Stomach (tissue), 9 donors: ENCODE measurements around the gene RAP2B. TPM values are rescaled to one million over a fixed set of nuclear protein-coding genes. Genes with fewer than 3 reads are reported as not detected.

ENCODE experiments used
- DNase-seq, 2 donors: peaks; one replicate each; pipeline versions ENCODE4 v3.0.0 to v3.0.0-alpha.2; 2013 to 2019
- H3K27ac ChIP-seq, 5 donors: fragments of 200-600 bp in 4 of 5; sonication (generic) in 4 of 5; one replicate each; pipeline ENCODE4 v1.5.1; 2013 to 2019; ENCODE audit warnings: mild to moderate bottlenecking in 1 of 5, moderate library complexity in 1 of 5
- H3K27me3 ChIP-seq, 3 donors: fragments of 200-600 bp; sonication (generic); one replicate each; pipeline ENCODE4 v1.5.1; 2017 to 2019; ENCODE audit warnings: mixed run types in 1 of 3
- H3K36me3 ChIP-seq, 4 donors: fragments of 200-600 bp; sonication (generic); 1 replicate in 3 of 4; 2 replicates in 1 of 4; pipeline ENCODE4 v1.5.1; 2016 to 2019
- H3K4me1 ChIP-seq, 4 donors: fragments of 200-600 bp; sonication (generic); one replicate each; pipeline ENCODE4 v1.5.1; 2016 to 2019
- H3K4me3 ChIP-seq, 4 donors: fragments of 200-600 bp; sonication (generic) in 3 of 4; one replicate each; pipeline ENCODE4 v1.5.1; 2016 to 2019; ENCODE audit warnings: mild to moderate bottlenecking in 1 of 4
- H3K9me3 ChIP-seq, 4 donors: fragments of 200-600 bp; sonication (generic); one replicate each; pipeline ENCODE4 v1.5.1; 2016 to 2019
- EP300 ChIP-seq: sonication (generic); formaldehyde crosslinking; IDR thresholded peaks from one replicate; pipeline ENCODE4 v1.6.1; 2017; ENCODE audit warnings: antibody characterized with exemption
- POLR2A ChIP-seq, 4 donors: fragments of 450-650 bp; IDR thresholded peaks; one replicate each; pipeline ENCODE4 v1.6.1; 2016; ENCODE audit warnings: antibody characterized with exemption in 4 of 4, control low read depth in 2 of 4, mild to moderate bottlenecking in 1 of 4, moderate library complexity in 1 of 4
- POLR2AphosphoS5 ChIP-seq, 3 donors: sonication (generic); formaldehyde crosslinking; IDR thresholded peaks; one replicate each; pipeline ENCODE4 v1.6.1; 2016; ENCODE audit warnings: antibody characterized with exemption in 3 of 3
- WGBS, 5 donors: extraction: QIAGEN DNeasy Blood & Tissue Kit in 3 of 5; methylation state at CpG; one replicate each; pipeline versions ENCODE4 v1.1.5 to v1.1.7; 2013 to 2018; 5-methylcytosine and 5-hydroxymethylcytosine counted together
- intact Hi-C: fragments of 100-400 bp; cut with DNase I; formaldehyde crosslinking; loops from one replicate; pipeline ENCODE4 v1.15.1; 2023; ENCODE audit warnings: low total_unique reads
- polyA plus RNA-seq, 3 donors: library from polyadenylated mRNA; stranded (reverse); fragments of 200-250 nt; gene quantifications; one replicate each; pipeline ENCODE4 v1.2.3, GENCODE V29; 2013
- total RNA-seq, 5 donors: library from RNA; depleted of rRNA; stranded (reverse); fragments of >200 nt; gene quantifications; one replicate each; pipeline versions ENCODE4 v1.1.0 to v1.2.3, GENCODE V29; 2014 to 2016
- TF ChIP-seq, protein P1 (sequence below), 7 experiments: fragments of 450-650 bp in 4 of 7; fragments of 200-600 bp in 3 of 7; sonication (generic) in 3 of 7; IDR thresholded peaks; one replicate each; pipeline ENCODE4 v1.5.1; 2016 to 2019; ENCODE audit warnings: antibody characterized with exemption in 7 of 7, control low read depth in 2 of 7, mild to moderate bottlenecking in 1 of 7
- donor health status: healthy with polysubstance abuse.
- donor health status: Bipolar disorder and iron deficiency.
- donor health status: healthy.

Gene RAP2B
- total and polyA plus RNA-seq, 8 donors: 1.2 to 30.7 (median 11.0) TPM

DNA sequence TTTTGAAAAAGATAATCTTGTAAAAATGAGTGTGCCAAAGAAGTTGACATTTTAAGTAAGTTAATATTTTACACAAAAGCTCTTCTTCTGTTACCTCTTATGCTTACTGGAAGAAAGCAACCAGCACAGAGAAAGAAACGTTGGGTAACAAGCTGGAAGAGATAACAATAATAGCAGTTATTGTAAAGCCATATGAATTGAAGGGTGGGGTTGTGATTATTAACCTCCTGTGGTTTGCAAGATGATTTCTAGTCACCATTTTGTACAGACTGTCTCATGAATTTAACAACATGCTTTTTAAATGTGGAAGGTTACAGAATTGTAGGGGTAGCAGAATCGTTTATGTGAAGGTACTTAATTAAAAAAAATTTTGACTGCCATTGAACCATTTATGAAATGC is 9.2 kb downstream of the RAP2B start:
- H3K27me3 ChIP-seq: no peaks in the 10 kb centered on the region
- peaks cover 0 to 9% (median 6%) of the 10 kb centered on the region in 4 donors for H3K36me3 ChIP-seq
- no peak for TF ChIP-seq POLR2A (IDR thresholded peaks at IDR 0.05)
- no peak for TF ChIP-seq POLR2AphosphoS5 (IDR thresholded peaks at IDR 0.05)
- TF ChIP-seq EP300: no peak
- TF ChIP-seq, protein P1, sequence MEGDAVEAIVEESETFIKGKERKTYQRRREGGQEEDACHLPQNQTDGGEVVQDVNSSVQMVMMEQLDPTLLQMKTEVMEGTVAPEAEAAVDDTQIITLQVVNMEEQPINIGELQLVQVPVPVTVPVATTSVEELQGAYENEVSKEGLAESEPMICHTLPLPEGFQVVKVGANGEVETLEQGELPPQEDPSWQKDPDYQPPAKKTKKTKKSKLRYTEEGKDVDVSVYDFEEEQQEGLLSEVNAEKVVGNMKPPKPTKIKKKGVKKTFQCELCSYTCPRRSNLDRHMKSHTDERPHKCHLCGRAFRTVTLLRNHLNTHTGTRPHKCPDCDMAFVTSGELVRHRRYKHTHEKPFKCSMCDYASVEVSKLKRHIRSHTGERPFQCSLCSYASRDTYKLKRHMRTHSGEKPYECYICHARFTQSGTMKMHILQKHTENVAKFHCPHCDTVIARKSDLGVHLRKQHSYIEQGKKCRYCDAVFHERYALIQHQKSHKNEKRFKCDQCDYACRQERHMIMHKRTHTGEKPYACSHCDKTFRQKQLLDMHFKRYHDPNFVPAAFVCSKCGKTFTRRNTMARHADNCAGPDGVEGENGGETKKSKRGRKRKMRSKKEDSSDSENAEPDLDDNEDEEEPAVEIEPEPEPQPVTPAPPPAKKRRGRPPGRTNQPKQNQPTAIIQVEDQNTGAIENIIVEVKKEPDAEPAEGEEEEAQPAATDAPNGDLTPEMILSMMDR (IDR thresholded peaks at IDR 0.05): no peak
- peaks cover 0 to 38% (median 7%) of the 10 kb centered on the region in 4 donors for H3K4me1 ChIP-seq
- no peak overlapping the region for H3K4me3 ChIP-seq
- H3K9me3 ChIP-seq: no peaks in the 10 kb centered on the region
- intact Hi-C loops: no loop called here
- H3K27ac ChIP-seq: no peak overlapping the region
- 48 to 60% (median 55%) methylated on average over 2 of the region's 2 CpGs for WGBS, 5 donors
- DNase-seq: no peak

DNA sequence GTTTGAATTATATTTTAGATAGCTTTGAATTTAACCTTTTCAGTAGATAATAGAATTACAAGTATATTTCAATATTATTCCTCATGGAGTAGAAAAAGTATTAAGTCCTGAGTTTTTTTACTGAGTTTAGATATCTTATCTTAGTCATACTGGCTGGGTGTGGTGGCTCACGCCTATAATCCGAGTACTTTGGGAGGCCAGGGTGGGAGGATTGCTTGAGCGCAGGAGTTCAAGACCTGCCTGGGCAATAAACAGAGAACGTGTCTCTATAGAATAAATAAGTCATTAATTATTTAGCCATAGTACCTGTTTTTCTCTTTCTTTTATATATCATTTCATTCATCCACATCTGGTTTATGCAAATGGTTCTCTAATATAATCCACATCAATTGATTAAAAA is 9.9 kb downstream of the RAP2B start:
- Histone ChIP-seq H3K27ac (no peak overlapping the region), H3K27me3 (no peaks in the 10 kb centered on the region), H3K9me3 (no peaks in the 10 kb centered on the region), H3K4me1 (peaks cover 0 to 31% (median 3%) of the 10 kb centered on the region in 4 donors), H3K36me3 (peaks cover 0 to 9% (median 6%) of the 10 kb centered on the region in 4 donors), H3K4me3 (no peak overlapping the region)
- intact Hi-C loops: no loop called here
- no peak for DNase-seq
- 54 to 74% (median 64%) methylated on average over 4 of the region's 4 CpGs for WGBS, 5 donors
- TF ChIP-seq POLR2AphosphoS5 (IDR thresholded peaks at IDR 0.05): no peak
- TF ChIP-seq, protein P1 (IDR thresholded peaks at IDR 0.05): no peak
- TF ChIP-seq EP300: no peak

DNA sequence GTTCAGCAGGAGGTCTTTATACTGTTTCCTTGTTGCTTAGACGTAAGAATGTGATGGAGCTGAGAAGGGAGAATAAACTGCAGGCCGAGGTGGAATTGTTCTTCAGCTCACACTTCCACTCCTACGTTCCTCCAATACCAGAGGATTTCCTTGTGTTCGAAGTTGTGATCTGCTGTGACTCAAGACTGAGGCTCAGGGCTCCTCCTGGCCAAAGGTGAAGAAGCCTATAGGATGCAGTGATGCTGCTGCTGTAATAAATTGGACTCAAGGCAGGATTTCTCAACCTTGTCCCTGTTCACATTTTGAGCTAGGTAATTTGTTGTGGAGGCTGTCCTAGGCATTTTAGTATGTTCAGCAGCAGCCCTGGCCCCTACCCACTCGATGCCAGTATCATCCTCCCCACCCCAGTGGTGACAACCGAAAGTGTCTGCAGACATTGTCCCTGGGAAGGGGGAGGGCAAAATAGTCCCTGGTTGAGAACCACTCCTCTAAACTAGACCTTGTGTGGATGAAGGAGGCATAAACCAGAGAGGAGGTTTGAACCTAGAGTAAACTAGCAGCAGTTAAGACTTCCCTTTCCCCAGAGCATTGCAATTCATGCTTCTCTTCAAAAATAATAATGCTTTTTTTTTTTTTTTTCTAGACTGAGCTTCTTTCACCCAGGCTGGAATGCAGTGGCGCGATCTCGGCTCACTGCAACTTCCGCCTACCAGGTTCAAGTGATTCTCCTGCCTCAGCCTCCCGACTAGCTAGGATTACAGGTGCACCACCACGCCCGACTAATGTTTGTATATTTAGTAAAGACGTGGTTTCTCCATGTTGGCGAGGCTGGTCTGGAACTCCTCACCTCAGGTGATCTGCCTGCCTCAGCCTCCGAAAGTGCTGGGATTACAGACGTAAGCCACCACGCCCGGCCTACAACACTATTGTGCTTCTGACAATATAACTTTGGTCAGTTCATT is 11.1 kb downstream of the RAP2B start:
- DNase-seq: no peak
- intact Hi-C loops: no loop called here
- TF ChIP-seq POLR2AphosphoS5 (IDR thresholded peaks at IDR 0.05) (no peak), POLR2A (IDR thresholded peaks at IDR 0.05) (no peak), EP300 (no peak)
- TF ChIP-seq, protein P1 (IDR thresholded peaks at IDR 0.05): no peak
- Histone ChIP-seq H3K4me3 (no peak overlapping the region), H3K36me3 (peaks cover 0 to 16% (median 6%) of the 10 kb centered on the region in 4 donors), H3K27ac (no peak overlapping the region), H3K4me1 (peaks cover 0 to 19% (median 0%) of the 10 kb centered on the region in 4 donors), H3K9me3 (no peaks in the 10 kb centered on the region), H3K27me3 (no peaks in the 10 kb centered on the region)
- 88 to 92% (median 90%) methylated on average over 19 of the region's 19 CpGs for WGBS, 5 donors

DNA sequence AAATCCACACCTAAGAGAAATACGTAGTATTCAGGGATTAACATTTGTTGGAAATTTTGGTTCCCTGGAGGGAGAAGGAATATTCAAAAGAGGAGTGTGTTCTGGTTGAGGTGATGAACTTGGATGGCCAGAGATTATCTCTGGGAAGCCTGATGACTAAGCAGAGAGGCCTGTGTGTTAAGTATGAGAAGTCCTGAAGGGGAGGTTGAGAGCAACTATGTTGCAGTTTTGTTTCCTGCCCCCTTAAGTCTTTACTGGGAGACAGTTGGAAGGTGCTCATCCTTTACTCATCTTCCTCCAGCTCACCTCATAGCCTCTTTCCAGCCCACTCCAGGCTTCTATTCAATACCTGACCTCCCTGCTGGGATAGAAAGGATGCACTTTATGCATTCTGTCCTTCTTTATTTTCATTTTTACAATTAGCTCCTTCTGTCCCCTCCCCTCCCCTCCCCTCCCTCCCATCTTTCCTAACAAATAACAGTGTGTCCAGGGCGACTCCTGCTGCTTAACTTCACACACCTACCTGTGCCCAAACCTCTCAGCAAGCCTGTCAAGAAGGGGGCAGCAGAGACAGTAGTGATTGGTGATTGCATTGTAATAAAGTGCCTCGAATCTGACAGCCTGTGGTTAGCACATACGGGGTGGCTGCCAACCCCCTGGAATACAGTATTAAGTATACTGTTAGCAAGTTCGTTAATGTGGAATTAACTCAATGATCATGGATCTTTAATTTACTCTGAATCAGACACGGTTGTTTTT is 11.9 kb downstream of the RAP2B start:
- H3K27me3 ChIP-seq: no peaks in the 10 kb centered on the region
- DNase-seq: no peak
- H3K27ac ChIP-seq: no peak overlapping the region
- H3K9me3 ChIP-seq: no peaks in the 10 kb centered on the region
- peaks cover 0 to 14% (median 0%) of the 10 kb centered on the region in 4 donors for H3K4me1 ChIP-seq
- H3K36me3 ChIP-seq: peaks cover 0 to 16% (median 6%) of the 10 kb centered on the region in 4 donors
- intact Hi-C loops: no loop called here
- TF ChIP-seq POLR2A (IDR thresholded peaks at IDR 0.05): no peak
- no peak for TF ChIP-seq POLR2AphosphoS5 (IDR thresholded peaks at IDR 0.05)
- no peak for TF ChIP-seq EP300
- TF ChIP-seq, protein P1 (IDR thresholded peaks at IDR 0.05): no peak
- WGBS, 5 donors: 59 to 77% (median 68%) methylated on average over 6 of the region's 6 CpGs
- H3K4me3 ChIP-seq: no peak overlapping the region
